HG02943 (cell line): ENCODE results near the gene CRADD.

Source experiments
- ATAC-seq: cut with Tn5 transposase; IDR thresholded peaks from one replicate; pipeline ENCODE4 v1.9.1; 2021; ENCODE audit warnings: mild to moderate bottlenecking, low read depth, moderate library complexity; ENCODE audit not compliant: unreplicated experiment

Gene CRADD

GRCh38 chr12:93733928-93734327, 56.8 kb downstream of the CRADD start:
- no peak for ATAC-seq

- no peak for ATAC-seq
Observed at GRCh38 chr12:93734784-93735183, 57.6 kb downstream of the CRADD start.

DNA sequence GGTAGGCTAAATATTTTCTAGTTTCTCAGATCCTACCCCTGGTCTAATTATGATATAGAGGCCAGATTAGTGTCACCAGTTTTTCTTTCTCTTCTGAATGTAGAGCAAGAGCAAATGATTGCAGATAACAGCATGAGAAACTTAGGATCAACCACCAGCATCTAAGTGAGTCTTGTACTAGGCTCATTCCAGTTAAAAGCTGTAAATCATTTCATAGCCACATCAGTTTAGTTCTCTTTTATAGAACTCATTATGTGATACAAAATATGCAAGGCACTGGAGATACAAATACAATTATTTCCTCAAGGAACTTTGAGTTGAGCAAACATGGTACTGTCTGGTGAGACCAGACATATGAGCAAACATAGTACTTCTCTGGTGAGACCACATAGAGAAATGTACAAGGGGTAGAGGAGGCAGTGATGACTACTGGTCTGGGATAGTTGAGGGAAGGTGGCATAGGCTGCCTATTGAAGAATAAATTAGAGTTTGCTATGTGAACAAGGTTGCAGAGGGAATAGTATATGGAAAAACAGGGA, 59.5 kb downstream of the CRADD start:
- no peak for ATAC-seq

DNA sequence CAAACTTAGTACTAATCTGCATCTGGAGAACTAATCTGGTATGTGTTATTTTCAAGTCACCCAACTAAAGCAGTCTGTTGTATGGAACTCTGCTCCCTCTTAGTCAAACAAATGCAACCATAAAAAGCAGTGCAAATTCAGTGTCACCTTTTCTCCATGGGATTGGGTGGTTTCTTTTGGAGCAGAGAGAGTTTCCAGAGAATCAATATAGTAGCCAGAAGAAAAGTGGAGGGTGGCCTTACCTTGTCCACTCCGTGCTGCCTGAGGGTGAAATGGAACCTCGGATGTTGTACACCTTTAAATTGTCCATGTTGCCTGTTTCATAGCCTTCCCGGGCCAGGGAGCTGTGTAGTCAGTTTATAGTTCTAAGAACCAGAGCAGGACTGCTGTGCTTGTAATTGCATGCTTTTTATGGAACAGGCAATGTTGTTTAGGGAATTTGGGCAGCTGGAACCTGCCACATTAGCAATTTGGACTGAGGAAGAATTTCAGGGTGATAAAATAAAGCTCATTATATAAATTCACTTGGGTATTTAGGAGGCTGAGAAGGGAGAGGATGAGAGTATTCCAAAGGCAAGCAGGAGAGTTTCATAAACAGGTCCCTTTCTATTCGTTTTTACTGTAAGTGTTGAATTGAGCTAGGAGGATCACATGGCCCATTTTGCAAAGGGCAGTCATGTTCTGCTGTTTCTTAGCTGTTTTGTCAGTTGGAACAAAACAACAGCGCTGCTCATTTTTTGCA, 60.5 kb downstream of the CRADD start:
- no peak for ATAC-seq

DNA sequence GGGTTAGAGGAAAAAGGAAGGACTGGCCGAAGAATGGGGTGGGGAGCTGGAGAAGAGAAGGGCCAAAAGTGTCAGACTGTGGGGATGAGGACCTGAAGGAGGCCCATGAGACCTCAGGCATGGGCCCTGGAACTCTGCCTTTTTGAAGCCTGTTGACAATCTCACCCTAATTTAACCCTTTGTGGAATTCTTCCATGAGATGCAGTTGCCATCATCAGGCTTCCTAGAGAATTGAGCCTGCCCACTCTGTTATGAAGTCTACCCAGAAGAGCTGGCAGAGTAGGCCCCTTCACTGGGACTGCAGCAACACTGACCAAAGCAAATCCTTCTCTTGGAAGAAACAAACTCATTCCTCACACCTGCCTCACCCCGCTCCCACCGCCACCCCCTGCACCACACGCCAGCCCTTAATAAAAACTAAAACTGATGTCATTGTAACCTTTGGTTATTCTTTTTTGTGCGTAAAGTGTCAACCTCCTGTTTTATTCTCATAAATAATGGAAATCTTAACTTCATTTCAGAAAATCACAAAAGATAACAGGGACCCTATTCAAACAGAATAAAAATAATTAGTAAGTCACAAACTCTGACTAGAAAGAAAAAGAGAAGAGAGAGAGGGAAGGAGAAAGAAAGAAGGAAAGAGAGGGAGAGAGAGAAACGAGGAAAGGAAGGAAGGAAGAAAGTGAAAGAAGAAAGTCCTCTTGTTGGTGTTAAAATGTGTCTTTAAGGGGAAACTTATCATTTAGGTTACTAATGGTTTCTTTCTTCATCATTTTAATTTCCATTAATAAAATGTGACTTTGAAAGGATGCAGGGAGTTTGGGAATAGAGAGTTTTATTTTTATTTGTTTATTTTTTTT, 61.3 kb downstream of the CRADD start:
- ATAC-seq = no peak

- no peak for ATAC-seq
Observed at GRCh38 chr12:93740751-93741150, 63.6 kb downstream of the CRADD start.

- peak; percentile 20 for ATAC-seq
Observed at GRCh38 chr12:93741659-93742109, 64.5 kb downstream of the CRADD start.

DNA sequence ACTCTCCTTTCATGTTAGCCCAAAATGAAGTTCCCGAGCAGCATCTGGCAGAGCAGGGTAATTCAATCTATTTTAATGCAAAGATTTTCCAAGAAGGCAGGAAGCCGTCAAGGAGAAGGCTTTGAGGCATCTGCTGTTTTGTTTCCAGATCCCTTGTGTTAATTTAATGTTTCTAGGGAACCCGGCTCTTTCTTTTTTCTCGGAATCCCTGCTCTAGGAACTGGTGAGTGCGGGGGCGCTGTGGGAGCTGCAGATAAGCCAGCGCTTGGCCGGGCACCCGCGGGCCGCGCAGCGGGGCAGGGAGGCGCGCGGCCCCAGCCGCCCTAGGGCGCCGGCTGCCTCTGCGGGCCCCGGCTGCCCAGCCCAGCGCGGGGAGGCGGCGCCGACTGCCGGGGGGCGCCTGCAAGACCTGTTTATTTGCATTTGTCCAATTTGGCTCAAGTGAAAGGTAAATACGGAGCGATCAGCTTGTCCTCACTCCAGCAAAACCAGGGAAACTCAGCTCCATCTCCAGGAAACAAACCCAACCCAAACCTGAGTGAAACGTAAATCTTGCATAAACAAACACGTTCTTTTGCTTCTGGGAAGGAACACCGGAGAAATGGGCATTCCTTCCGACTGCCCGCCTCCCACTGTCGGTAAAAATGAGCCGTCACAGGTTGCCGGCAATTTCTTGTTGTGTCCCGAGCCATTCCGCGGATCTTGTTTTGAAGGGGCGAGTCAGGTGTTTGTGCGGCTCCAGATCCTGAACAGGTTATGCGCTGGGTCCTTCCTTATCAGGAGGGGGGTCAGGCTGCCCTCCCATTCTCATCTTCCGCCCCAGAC, 65.1 kb downstream of the CRADD start:
- peak; percentile 70 for ATAC-seq

DNA sequence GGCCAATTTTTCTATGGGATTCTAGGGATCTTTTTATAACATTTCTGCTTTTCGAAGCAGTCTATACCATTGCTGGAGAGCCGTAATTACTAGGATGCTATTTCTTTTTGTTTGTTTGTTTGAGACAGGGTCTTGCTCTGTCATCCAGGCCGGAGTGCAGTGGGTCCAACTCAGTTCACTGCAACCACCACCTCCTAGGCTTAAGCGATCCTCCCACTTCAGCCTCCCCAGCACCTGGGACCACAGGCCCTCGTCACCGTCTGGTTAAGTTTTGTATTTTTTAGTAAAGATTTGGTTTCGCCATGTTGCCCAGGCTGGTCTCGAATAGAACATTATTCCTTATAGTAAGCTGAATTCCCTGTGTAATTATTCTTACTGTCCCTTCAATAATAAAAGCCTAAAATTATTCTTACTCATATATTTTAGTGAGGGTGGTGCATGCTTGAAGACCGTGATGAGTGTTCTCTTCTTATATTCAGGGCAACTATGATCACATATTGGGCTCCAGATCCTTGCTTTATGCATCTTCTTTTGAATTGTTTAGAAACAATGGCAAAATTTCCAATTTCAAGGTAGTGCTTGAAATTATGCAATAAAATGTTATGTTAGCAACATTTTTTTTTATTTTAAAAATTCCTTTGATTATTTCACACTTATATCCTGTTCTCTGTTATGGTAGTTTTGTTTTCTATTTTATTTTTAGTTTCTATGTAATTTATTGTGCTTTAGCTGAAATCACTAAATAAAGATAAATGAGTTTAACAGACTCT, 66.2 kb downstream of the CRADD start:
- no peak for ATAC-seq

- no peak for ATAC-seq
Observed at GRCh38 chr12:93743999-93744689, 67.0 kb downstream of the CRADD start.

- ATAC-seq = no peak
Observed at GRCh38 chr12:93745286-93745685, 68.1 kb downstream of the CRADD start.

DNA sequence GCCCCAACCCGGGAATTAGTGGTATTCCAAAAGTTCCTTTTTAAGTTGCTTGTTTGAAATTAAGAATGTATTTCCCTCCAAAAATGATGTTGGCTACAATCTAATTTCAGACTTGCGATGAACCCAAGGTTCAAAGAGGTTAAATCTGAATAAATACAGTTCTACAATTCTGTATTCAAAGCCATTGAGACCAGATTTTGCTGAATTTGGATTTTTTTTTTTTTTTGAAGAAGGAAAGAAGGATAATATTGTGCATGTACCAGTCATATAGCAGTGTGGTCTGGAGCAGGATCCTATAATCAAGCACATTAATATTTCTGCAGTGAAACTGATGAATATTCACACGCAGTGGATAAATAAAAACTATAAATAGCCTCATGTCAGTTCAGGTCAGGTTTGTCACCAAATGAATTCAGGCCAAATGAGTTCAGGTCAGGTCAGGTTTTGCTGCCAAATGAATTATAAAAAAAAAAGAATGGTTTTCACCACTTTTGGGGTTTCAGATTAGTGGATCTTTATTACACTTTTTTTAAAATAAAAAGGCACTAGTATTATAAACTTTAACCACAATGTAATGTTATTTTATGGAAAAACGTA, 69.5 kb downstream of the CRADD start:
- no peak for ATAC-seq

- ATAC-seq = no peak
Observed at GRCh38 chr12:93748672-93749383, 71.7 kb downstream of the CRADD start.

GRCh38 chr12:93749515-93749914, 72.3 kb downstream of the CRADD start:
- no peak for ATAC-seq

DNA sequence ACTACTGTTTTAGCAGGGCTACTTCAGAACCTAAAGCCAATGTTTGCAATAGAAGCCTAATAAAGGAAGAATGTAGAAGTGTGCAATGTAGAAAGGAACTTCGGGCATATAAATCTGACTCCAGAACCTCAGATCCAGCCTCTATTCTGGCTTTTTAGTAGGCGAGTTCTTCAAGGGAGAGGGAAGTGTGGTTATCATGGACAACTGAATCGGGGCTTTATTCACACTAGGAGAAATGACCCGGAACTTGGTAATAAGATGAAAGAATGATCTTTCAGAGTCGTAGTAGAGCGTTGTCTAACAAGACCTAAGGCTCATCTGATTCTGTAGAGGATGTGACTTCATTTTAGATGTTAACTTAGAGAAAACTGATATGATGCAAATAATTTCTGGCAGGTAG, 72.9 kb downstream of the CRADD start:
- ATAC-seq = no peak

GRCh38 chr12:93751864-93752610, 74.9 kb downstream of the CRADD start:
- ATAC-seq = no peak

GRCh38 chr12:93753285-93753684, 76.1 kb downstream of the CRADD start:
- no peak for ATAC-seq
